Glomerular endothelial cell (primary cell): Measurements from ENCODE around the gene ADAMTS12. TPM values are rescaled to one million over a fixed set of nuclear protein-coding genes. Genes with fewer than 3 reads are reported as not detected.
"Not testable (repeated sequence)": the region's sequence is repeated elsewhere in the genome, so short reads cannot be mapped to it uniquely, and the experiment has no call there.

Experiments
- DNase-seq: peaks from one replicate; pipeline ENCODE4 v3.0.0-alpha.2; 2011; ENCODE audit warnings: low read depth, low spot score; ENCODE audit errors: extremely low read depth
- total RNA-seq: library from RNA; depleted of rRNA; stranded (reverse); fragments of >200 nt; gene quantifications from 2 replicates; pipeline ENCODE4 v1.2.3, GENCODE V29; 2015

The ADAMTS12 gene
- total RNA-seq, 1 donor from 2014 or later: 10.9 TPM

- not testable (repeated sequence) for DNase-seq
Observed at GRCh38 chr5:33914844-33915243, 23.1 kb upstream of the ADAMTS12 start.

- DNase-seq: not testable (repeated sequence)
Observed at GRCh38 chr5:33906248-33906647, 14.5 kb upstream of the ADAMTS12 start.

GRCh38 chr5:33905381-33905780, 13.6 kb upstream of the ADAMTS12 start:
- DNase-seq: no peak

- no peak for DNase-seq
Observed at GRCh38 chr5:33903118-33903517, 11.3 kb upstream of the ADAMTS12 start.

- DNase-seq: no peak
Observed at GRCh38 chr5:33901156-33901555, 9.4 kb upstream of the ADAMTS12 start.

- no peak for DNase-seq
Observed at GRCh38 chr5:33894566-33894965, 2.8 kb upstream of the ADAMTS12 start.

- DNase-seq: no peak
Observed at GRCh38 chr5:33892620-33893137, 889 bp upstream of the ADAMTS12 start.

GRCh38 chr5:33891446-33891787, 373 bp downstream of the ADAMTS12 start:
- no peak for DNase-seq

- no peak for DNase-seq
Observed at GRCh38 chr5:33890131-33891032, 1.4 kb downstream of the ADAMTS12 start.

GRCh38 chr5:33888587-33888986, 3.2 kb downstream of the ADAMTS12 start:
- DNase-seq: no peak

- DNase-seq: no peak
Observed at GRCh38 chr5:33887268-33887667, 4.5 kb downstream of the ADAMTS12 start.

- no peak for DNase-seq
Observed at GRCh38 chr5:33886283-33886682, 5.5 kb downstream of the ADAMTS12 start.

- no peak for DNase-seq
Observed at GRCh38 chr5:33885679-33886078, 6.1 kb downstream of the ADAMTS12 start.

- no peak for DNase-seq
Observed at GRCh38 chr5:33883482-33883881, 8.3 kb downstream of the ADAMTS12 start.

GRCh38 chr5:33880319-33880718, 11.5 kb downstream of the ADAMTS12 start:
- no peak for DNase-seq

GRCh38 chr5:33877449-33877848, 14.3 kb downstream of the ADAMTS12 start:
- no peak for DNase-seq

GRCh38 chr5:33867241-33867640, 24.5 kb downstream of the ADAMTS12 start:
- DNase-seq: no peak

- DNase-seq: not testable (repeated sequence)
Observed at GRCh38 chr5:33859177-33859576, 32.6 kb downstream of the ADAMTS12 start.

GRCh38 chr5:33857037-33857436, 34.8 kb downstream of the ADAMTS12 start:
- DNase-seq: no peak

- DNase-seq: no peak
Observed at GRCh38 chr5:33855396-33855795, 36.4 kb downstream of the ADAMTS12 start.

- DNase-seq: no peak
Observed at GRCh38 chr5:33854733-33855151, 37.0 kb downstream of the ADAMTS12 start.

- DNase-seq: no peak
Observed at GRCh38 chr5:33852837-33853236, 39.0 kb downstream of the ADAMTS12 start.
